Measurements from ENCODE around the gene PMS2.
A peak's percentile ranks its signal among the peaks of the same experiment; 100 is the strongest.

PMS2 gene

GRCh38 chr7:6026820-6027311 lies 18.0 kb upstream of the PMS2 start:
- TF ChIP-seq, protein P1, sequence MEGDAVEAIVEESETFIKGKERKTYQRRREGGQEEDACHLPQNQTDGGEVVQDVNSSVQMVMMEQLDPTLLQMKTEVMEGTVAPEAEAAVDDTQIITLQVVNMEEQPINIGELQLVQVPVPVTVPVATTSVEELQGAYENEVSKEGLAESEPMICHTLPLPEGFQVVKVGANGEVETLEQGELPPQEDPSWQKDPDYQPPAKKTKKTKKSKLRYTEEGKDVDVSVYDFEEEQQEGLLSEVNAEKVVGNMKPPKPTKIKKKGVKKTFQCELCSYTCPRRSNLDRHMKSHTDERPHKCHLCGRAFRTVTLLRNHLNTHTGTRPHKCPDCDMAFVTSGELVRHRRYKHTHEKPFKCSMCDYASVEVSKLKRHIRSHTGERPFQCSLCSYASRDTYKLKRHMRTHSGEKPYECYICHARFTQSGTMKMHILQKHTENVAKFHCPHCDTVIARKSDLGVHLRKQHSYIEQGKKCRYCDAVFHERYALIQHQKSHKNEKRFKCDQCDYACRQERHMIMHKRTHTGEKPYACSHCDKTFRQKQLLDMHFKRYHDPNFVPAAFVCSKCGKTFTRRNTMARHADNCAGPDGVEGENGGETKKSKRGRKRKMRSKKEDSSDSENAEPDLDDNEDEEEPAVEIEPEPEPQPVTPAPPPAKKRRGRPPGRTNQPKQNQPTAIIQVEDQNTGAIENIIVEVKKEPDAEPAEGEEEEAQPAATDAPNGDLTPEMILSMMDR (IDR thresholded peaks at IDR 0.05; ENCODE audit: low read length, missing control alignments), result no peak
- no peak for DNase-seq (ENCODE audit: low read depth)
- no peak overlapping the region for H3K4me3 ChIP-seq (replicated peaks; ENCODE audit: low read depth, low read length)

- H3K4me3 ChIP-seq (replicated peaks; ENCODE audit: low read depth, low read length), result no peak overlapping the region
- peak; percentile 32 for DNase-seq (ENCODE audit: low read depth)
Measured at GRCh38 chr7:6026011-6026819, 17.4 kb upstream of the PMS2 start.

GRCh38 chr7:6023974-6024435 lies 15.2 kb upstream of the PMS2 start:
- TF ChIP-seq, protein P1 (IDR thresholded peaks at IDR 0.05; ENCODE audit: low read length, missing control alignments), result no peak
- no peak for DNase-seq (ENCODE audit: low read depth)
- H3K4me3 ChIP-seq (replicated peaks; ENCODE audit: low read depth, low read length), result no peak overlapping the region

More at GRCh38 chr7:6026011-6026819, 17.4 kb upstream of the PMS2 start:
- TF ChIP-seq, protein P1 (IDR thresholded peaks at IDR 0.05; ENCODE audit: low read length, missing control alignments), result peak; percentile 26

DNA sequence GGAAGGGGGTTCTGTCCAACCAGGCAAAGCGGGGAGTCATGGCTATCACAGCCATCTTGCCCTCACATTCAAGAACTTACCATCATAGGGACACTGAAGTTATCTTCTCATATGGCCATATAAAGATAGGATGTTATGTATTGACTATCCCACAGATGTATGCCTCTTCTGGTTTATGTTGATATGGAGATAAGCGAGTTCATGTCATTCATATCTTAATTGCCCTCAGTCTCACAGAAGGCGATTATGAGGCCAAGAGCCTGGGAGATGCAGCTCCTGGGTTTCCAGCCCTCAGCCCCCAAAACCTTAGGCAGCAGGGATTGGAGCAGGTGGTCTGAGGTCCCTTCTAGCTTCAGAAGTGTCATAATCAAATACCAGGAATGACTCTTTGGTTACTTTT lies 13.9 kb upstream of the PMS2 start:
- TF ChIP-seq, protein P1 (IDR thresholded peaks at IDR 0.05; ENCODE audit: low read length, missing control alignments), result no peak
- no peak for DNase-seq (ENCODE audit: low read depth)
- H3K4me3 ChIP-seq (replicated peaks; ENCODE audit: low read depth, low read length), result no peak overlapping the region

- no peak for DNase-seq (ENCODE audit: low read depth)
- TF ChIP-seq, protein P1 (IDR thresholded peaks at IDR 0.05; ENCODE audit: low read length, missing control alignments), result no peak
- no peak overlapping the region for H3K4me3 ChIP-seq (replicated peaks; ENCODE audit: low read depth, low read length)
Measured at GRCh38 chr7:6020371-6021286, 11.8 kb upstream of the PMS2 start.

- H3K4me3 ChIP-seq (replicated peaks; ENCODE audit: low read depth, low read length), result no peak overlapping the region
- DNase-seq (ENCODE audit: low read depth), result no peak
- TF ChIP-seq, protein P1 (IDR thresholded peaks at IDR 0.05; ENCODE audit: low read length, missing control alignments), result no peak
Measured at GRCh38 chr7:6016653-6016966, 7.8 kb upstream of the PMS2 start.
